ENCODE results near the gene PAK6. TPM values are rescaled to one million over a fixed set of nuclear protein-coding genes. Genes with fewer than 3 reads are reported as not detected.

PAK6 gene
- total and polyA plus RNA-seq, 2 experiments from 2014 or later, result 2.4 to 20.0 TPM

DNA sequence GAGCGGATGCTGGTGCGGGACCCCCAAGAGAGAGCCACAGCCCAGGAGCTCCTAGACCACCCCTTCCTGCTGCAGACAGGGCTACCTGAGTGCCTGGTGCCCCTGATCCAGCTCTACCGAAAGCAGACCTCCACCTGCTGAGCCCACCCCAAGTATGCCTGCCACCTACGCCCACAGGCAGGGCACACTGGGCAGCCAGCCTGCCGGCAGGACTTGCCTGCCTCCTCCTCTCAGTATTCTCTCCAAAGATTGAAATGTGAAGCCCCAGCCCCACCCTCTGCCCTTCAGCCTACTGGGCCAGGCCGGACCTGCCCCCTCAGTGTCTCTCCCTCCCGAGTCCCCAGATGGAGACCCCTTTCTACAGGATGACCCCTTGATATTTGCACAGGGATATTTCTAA, 37.1 kb downstream of the PAK6 start (continued):
- TF ChIP-seq, protein P1, sequence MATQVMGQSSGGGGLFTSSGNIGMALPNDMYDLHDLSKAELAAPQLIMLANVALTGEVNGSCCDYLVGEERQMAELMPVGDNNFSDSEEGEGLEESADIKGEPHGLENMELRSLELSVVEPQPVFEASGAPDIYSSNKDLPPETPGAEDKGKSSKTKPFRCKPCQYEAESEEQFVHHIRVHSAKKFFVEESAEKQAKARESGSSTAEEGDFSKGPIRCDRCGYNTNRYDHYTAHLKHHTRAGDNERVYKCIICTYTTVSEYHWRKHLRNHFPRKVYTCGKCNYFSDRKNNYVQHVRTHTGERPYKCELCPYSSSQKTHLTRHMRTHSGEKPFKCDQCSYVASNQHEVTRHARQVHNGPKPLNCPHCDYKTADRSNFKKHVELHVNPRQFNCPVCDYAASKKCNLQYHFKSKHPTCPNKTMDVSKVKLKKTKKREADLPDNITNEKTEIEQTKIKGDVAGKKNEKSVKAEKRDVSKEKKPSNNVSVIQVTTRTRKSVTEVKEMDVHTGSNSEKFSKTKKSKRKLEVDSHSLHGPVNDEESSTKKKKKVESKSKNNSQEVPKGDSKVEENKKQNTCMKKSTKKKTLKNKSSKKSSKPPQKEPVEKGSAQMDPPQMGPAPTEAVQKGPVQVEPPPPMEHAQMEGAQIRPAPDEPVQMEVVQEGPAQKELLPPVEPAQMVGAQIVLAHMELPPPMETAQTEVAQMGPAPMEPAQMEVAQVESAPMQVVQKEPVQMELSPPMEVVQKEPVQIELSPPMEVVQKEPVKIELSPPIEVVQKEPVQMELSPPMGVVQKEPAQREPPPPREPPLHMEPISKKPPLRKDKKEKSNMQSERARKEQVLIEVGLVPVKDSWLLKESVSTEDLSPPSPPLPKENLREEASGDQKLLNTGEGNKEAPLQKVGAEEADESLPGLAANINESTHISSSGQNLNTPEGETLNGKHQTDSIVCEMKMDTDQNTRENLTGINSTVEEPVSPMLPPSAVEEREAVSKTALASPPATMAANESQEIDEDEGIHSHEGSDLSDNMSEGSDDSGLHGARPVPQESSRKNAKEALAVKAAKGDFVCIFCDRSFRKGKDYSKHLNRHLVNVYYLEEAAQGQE (IDR thresholded peaks at IDR 0.05; ENCODE audit: unreplicated experiment), result no peak
- TF ChIP-seq EZH2 (IDR thresholded peaks at IDR 0.05; ENCODE audit: low read depth, unreplicated experiment) (no peak), CREB1 (CRISPR knock-in tag; IDR thresholded peaks at IDR 0.05; ENCODE audit: low read depth) (no peak)

DNA sequence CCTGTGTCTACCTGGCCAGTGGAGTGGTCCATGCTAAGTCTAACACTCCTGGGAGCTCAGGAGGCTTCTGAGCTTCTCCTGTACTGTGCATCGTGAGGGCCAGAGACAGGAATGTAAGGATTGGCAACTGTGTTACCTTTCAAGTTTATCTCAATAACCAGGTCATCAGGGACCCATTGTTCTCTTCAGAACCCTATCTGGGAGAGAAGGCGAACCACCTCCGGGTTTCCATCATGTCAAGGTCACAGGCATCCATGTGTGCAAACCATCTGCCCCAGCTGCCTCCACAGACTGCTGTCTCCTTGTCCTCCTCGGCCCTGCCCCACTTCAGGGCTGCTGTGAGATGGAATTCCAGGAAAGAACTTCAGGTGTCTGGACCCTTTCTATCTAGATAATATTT, 38.1 kb downstream of the PAK6 start:
- TF ChIP-seq STAT1 (IDR thresholded peaks at IDR 0.05; ENCODE audit: unreplicated experiment) (no peak), EZH2 (IDR thresholded peaks at IDR 0.05; ENCODE audit: low read depth, unreplicated experiment) (no peak), ZNF331 (CRISPR knock-in tag; IDR thresholded peaks at IDR 0.05; ENCODE audit: low read depth) (no peak), JUNB (IDR thresholded peaks at IDR 0.05; ENCODE audit: unreplicated experiment) (no peak)
- TF ChIP-seq, protein P1 (IDR thresholded peaks at IDR 0.05; ENCODE audit: unreplicated experiment), result no peak
- TF ChIP-seq, protein P2, sequence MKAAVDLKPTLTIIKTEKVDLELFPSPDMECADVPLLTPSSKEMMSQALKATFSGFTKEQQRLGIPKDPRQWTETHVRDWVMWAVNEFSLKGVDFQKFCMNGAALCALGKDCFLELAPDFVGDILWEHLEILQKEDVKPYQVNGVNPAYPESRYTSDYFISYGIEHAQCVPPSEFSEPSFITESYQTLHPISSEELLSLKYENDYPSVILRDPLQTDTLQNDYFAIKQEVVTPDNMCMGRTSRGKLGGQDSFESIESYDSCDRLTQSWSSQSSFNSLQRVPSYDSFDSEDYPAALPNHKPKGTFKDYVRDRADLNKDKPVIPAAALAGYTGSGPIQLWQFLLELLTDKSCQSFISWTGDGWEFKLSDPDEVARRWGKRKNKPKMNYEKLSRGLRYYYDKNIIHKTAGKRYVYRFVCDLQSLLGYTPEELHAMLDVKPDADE (IDR thresholded peaks at IDR 0.05), result no peak
- TF ChIP-seq, protein P3, sequence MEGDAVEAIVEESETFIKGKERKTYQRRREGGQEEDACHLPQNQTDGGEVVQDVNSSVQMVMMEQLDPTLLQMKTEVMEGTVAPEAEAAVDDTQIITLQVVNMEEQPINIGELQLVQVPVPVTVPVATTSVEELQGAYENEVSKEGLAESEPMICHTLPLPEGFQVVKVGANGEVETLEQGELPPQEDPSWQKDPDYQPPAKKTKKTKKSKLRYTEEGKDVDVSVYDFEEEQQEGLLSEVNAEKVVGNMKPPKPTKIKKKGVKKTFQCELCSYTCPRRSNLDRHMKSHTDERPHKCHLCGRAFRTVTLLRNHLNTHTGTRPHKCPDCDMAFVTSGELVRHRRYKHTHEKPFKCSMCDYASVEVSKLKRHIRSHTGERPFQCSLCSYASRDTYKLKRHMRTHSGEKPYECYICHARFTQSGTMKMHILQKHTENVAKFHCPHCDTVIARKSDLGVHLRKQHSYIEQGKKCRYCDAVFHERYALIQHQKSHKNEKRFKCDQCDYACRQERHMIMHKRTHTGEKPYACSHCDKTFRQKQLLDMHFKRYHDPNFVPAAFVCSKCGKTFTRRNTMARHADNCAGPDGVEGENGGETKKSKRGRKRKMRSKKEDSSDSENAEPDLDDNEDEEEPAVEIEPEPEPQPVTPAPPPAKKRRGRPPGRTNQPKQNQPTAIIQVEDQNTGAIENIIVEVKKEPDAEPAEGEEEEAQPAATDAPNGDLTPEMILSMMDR (conservative IDR thresholded peaks at IDR 0.05; ENCODE audit: low read depth in 2 of 2), result no peak
- no peaks in the 10 kb centered on the region for H3K9me2 ChIP-seq (ENCODE audit: insufficient read depth)
- peaks cover 16% of the 10 kb centered on the region for H3F3A ChIP-seq (replicated peaks; ENCODE audit: low read depth)
- H3K4me2 ChIP-seq, result no peak overlapping the region
- peaks cover 37% of the 10 kb centered on the region for H3K27me3 ChIP-seq (ENCODE audit: insufficient read depth)
- DNase-seq (ENCODE audit: low spot score) (no peak), ATAC-seq (no peak)
- no peak overlapping the region for H3K4me3 ChIP-seq
- Mint-ChIP-seq H3K9me3 (no peaks in the 10 kb centered on the region), H3K27me3 (ENCODE audit: insufficient read depth, low read depth, poor library complexity) (peaks cover 48% of the 10 kb centered on the region), H3K4me1 (peaks cover 48% of the 10 kb centered on the region), H3K27ac (no peak overlapping the region), H3K36me3 (ENCODE audit: low read depth) (no peaks in the 10 kb centered on the region; the same call in 2 of the 3 replicates), H3K4me3 (no peak overlapping the region)
- H3K27ac ChIP-seq (ENCODE audit: low read depth), result no peak overlapping the region
- H3K4me1 ChIP-seq (ENCODE audit: insufficient read depth), result peaks cover 28% of the 10 kb centered on the region
- no peaks in the 10 kb centered on the region for H3K79me2 ChIP-seq (replicated peaks; ENCODE audit: insufficient read depth)
- no peaks in the 10 kb centered on the region for H3K36me3 ChIP-seq (ENCODE audit: insufficient read depth)
- H2AFZ ChIP-seq, result no peak overlapping the region
- H4K20me1 ChIP-seq (replicated peaks; ENCODE audit: insufficient read depth), result no peaks in the 10 kb centered on the region

Data from GM23338 (cell line).